Mononuclear cell (primary cell): ENCODE data around the gene PYGO2. TPM values are rescaled to one million over a fixed set of nuclear protein-coding genes. Genes with fewer than 3 reads are reported as not detected.
"Not testable (repeated sequence)": the region's sequence is repeated elsewhere in the genome, so short reads cannot be mapped to it uniquely, and the experiment has no call there.

Experiments
- H3K27me3 ChIP-seq: 2 replicates; pipeline ENCODE4 v1.6.0; 2011; ENCODE audit warnings: low read length, control low read depth; ENCODE audit not compliant: insufficient read depth
- H3K4me1 ChIP-seq: 2 replicates; pipeline ENCODE4 v1.5.1; 2011; ENCODE audit warnings: mild to moderate bottlenecking, low read length, control low read depth; ENCODE audit not compliant: insufficient read depth
- H3K4me3 ChIP-seq: 2 replicates; pipeline ENCODE4 v1.5.1; 2011; ENCODE audit warnings: mild to moderate bottlenecking, low read length, moderate library complexity
- H3K9me3 ChIP-seq: 2 replicates; pipeline ENCODE4 v1.5.1; 2011; ENCODE audit warnings: low read depth, mild to moderate bottlenecking, control low read depth, low read length
- total RNA-seq: library from RNA; depleted of rRNA; stranded (reverse); fragments of >200 nt; gene quantifications from one replicate; pipeline ENCODE4 v1.2.3, GENCODE V29; 2012

Gene PYGO2
- total RNA-seq, 1 donor, result 13.4 TPM

GRCh38 chr1:154908129-154908528 lies 53.5 kb downstream of the PYGO2 start:
- not testable (repeated sequence) for H3K27me3 ChIP-seq, H3K9me3 ChIP-seq, H3K4me3 ChIP-seq, H3K4me1 ChIP-seq

Other genes with a start within 250 kb of the PYGO2 start
- gene KCNN3, start 91.5 kb downstream of the PYGO2 start, total RNA-seq, result 0.21 TPM
- 2.1 TPM for gene PMVK, start 25.1 kb downstream of the PYGO2 start, total RNA-seq
- gene PBXIP1, start 5.7 kb downstream of the PYGO2 start, total RNA-seq, result 125 TPM
- gene SHC1, start 9.0 kb upstream of the PYGO2 start, total RNA-seq, result 22.2 TPM
- gene CKS1B, start 12.9 kb upstream of the PYGO2 start, total RNA-seq, result 5.9 TPM
- 11.3 TPM for gene FLAD1, start 21.6 kb upstream of the PYGO2 start, total RNA-seq
- gene LENEP, start 31.8 kb upstream of the PYGO2 start, total RNA-seq, result 0.63 TPM
- 39.6 TPM for gene ZBTB7B, start 41.0 kb upstream of the PYGO2 start, total RNA-seq
- gene DCST2, start 72.0 kb upstream of the PYGO2 start, total RNA-seq, result 0.10 TPM
- 0.21 TPM for gene DCST1, start 72.0 kb upstream of the PYGO2 start, total RNA-seq
- 25.1 TPM for gene ADAM15, start 89.5 kb upstream of the PYGO2 start, total RNA-seq
- gene EFNA4, start 102.0 kb upstream of the PYGO2 start, total RNA-seq, result 2.4 TPM
- 0.21 TPM for gene EFNA3, start 117.1 kb upstream of the PYGO2 start, total RNA-seq
- gene EFNA1, start 166.1 kb upstream of the PYGO2 start, total RNA-seq, result 0.84 TPM
- 22.4 TPM for gene SLC50A1, start 174.1 kb upstream of the PYGO2 start, total RNA-seq
- 14.0 TPM for gene DPM3, start 178.7 kb upstream of the PYGO2 start, total RNA-seq
- gene KRTCAP2, start 211.5 kb upstream of the PYGO2 start, total RNA-seq, result 62.0 TPM
- gene TRIM46, start 212.1 kb upstream of the PYGO2 start, total RNA-seq, result 0.52 TPM
- 8.0 TPM for gene THBS3, start 246.1 kb upstream of the PYGO2 start, total RNA-seq
- gene MTX1, start 246.9 kb upstream of the PYGO2 start, total RNA-seq, result 16.1 TPM